HEK293T (cell line): ENCODE measurements around the gene ASPRV1.

Experiments used
- ARNT ChIP-seq: fragments of 450-650 bp; IDR thresholded peaks from 2 replicates; pipeline ENCODE4 v1.6.1; 2017; ENCODE audit warnings: mild to moderate bottlenecking
- BHLHE40 ChIP-seq: fragments of 450-650 bp; IDR thresholded peaks from 2 replicates; pipeline ENCODE4 v1.6.1; 2016; ENCODE audit warnings: mild to moderate bottlenecking, moderate library complexity, borderline replicate concordance
- CTBP1 ChIP-seq: fragments of 450-650 bp; IDR thresholded peaks from 2 replicates; pipeline ENCODE4 v1.6.1; 2016; ENCODE audit warnings: borderline replicate concordance
- ELF4 ChIP-seq: fragments of 450-650 bp; IDR thresholded peaks from 2 replicates; pipeline ENCODE4 v1.6.1; 2017; ENCODE audit warnings: antibody characterized with exemption
- FOXA1 ChIP-seq: fragments of 450-650 bp; IDR thresholded peaks from 2 replicates; pipeline ENCODE4 v1.6.1; 2016; ENCODE audit warnings: mild to moderate bottlenecking
- FOXM1 ChIP-seq: fragments of 450-650 bp; IDR thresholded peaks from 2 replicates; pipeline ENCODE4 v1.6.1; 2017; ENCODE audit warnings: mild to moderate bottlenecking, borderline replicate concordance
- HDGF ChIP-seq: fragments of 450-650 bp; IDR thresholded peaks from 2 replicates; pipeline ENCODE4 v1.6.1; 2017; ENCODE audit warnings: antibody characterized with exemption, borderline replicate concordance
- L3MBTL2 ChIP-seq: fragments of 450-650 bp; conservative IDR thresholded peaks from 2 replicates; pipeline ENCODE4 v1.6.1; 2016; ENCODE audit warnings: mild to moderate bottlenecking
- NFRKB ChIP-seq: fragments of 450-650 bp; IDR thresholded peaks from 2 replicates; pipeline ENCODE4 v1.6.1; 2016; ENCODE audit warnings: mild to moderate bottlenecking, moderate library complexity
- SP1 ChIP-seq: fragments of 450-650 bp; IDR thresholded peaks from 2 replicates; pipeline ENCODE4 v1.6.1; 2017
- SUZ12 ChIP-seq: fragments of 450-650 bp; IDR thresholded peaks from 2 replicates; pipeline ENCODE4 v1.6.1; 2016; ENCODE audit warnings: mild to moderate bottlenecking
- TARDBP ChIP-seq: fragments of 450-650 bp; IDR thresholded peaks from 2 replicates; pipeline ENCODE4 v1.6.1; 2016
- ZNF384 ChIP-seq: fragments of 450-650 bp; IDR thresholded peaks from 2 replicates; pipeline ENCODE4 v1.6.1; 2016
- TF ChIP-seq, protein P1 (sequence below): fragments of 450-650 bp; IDR thresholded peaks from 2 replicates; pipeline ENCODE4 v1.6.1; 2016

DNA sequence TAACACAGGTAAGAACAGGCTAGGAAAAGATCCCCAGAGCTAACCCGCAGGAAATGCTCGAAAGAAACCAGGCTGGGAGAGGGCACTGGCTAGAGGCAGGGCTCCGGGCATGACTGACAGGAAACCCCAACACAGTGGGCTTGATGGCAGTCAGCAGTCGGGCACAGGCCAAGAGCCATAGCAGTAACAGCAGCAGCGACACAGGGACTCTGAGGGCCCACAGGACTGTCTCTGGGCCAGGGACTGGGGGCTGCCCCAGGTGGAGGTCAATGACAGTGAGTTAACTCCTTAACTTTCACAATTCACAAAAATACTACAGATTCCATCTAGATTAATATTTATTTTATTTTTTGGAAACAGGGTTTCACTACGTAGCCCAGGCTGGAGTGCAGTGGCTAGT, 37.3 kb upstream of the ASPRV1 start:
- no peak for TF ChIP-seq SUZ12
- TF ChIP-seq FOXA1: no peak
- no peak for TF ChIP-seq SP1
- TF ChIP-seq ARNT: no peak
- TF ChIP-seq TARDBP: no peak
- TF ChIP-seq, protein P1, sequence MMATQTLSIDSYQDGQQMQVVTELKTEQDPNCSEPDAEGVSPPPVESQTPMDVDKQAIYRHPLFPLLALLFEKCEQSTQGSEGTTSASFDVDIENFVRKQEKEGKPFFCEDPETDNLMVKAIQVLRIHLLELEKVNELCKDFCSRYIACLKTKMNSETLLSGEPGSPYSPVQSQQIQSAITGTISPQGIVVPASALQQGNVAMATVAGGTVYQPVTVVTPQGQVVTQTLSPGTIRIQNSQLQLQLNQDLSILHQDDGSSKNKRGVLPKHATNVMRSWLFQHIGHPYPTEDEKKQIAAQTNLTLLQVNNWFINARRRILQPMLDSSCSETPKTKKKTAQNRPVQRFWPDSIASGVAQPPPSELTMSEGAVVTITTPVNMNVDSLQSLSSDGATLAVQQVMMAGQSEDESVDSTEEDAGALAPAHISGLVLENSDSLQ: no peak
- no peak for TF ChIP-seq CTBP1
- no peak for TF ChIP-seq NFRKB
- no peak for TF ChIP-seq L3MBTL2
- TF ChIP-seq BHLHE40: no peak
- TF ChIP-seq ZNF384: no peak
- TF ChIP-seq HDGF: no peak
- TF ChIP-seq FOXM1: no peak
- TF ChIP-seq ELF4: no peak
